SKM-1 (cell line): ENCODE data around the gene S1PR3.
A peak's percentile ranks its signal among the peaks of the same experiment; 100 is the strongest.

Source experiments
- DNase-seq: peaks from one replicate; lab custom pipeline; 2025; ENCODE audit not compliant: unreplicated experiment; lab: John Stamatoyannopoulos, UW

Gene S1PR3

GRCh38 chr9:88990729-88991065, 571 bp upstream of the S1PR3 start:
- DNase-seq = no peak

GRCh38 chr9:88992556-88992955, 1.3 kb downstream of the S1PR3 start:
- no peak for DNase-seq

DNA sequence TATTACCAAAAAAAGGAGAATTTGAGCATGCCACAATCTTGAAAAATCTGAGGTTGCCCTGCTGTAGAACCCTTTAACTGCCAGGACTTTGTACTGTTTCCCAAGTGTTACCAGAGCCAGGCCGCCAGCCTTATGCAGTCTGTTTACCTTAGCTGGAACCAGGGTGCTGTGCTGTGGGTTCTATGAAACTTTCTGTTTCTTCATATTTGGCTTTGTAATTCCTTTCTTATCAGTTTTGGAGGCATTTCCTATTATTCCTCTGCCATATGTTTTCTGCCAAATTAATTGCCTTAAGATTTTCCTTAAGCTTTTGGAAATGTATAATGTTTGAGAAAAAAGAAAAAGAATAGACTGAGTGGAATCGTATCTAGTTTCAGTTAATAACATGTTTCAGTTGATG, 2.1 kb downstream of the S1PR3 start:
- no peak for DNase-seq

DNA sequence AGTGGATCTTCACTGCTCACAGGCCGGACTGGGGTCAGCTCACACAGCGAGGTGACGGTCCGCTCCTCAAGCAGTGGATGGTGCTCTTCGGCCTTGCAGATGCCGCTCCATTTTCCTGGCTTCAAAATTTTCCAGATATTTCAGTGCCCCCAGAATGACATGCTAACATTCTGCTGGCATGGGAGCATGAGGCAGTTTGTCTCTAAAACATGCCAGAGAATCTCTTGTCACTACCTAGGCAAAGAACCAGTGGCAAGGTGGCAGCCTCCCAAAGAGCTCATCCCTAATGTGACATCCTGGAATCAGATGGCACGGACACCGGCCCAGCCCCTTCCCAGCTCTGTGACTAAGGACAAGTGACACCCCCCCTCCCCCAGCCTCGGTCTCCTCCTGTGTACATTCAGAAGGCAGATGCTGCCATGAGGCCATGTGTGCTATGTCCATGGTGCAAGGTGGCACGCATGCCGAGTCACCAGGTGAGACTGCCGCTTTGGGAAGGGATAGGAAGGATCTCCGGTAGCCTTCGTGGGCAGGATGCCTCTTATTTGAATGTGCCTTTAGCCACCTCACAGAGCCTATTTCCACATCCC, 2.7 kb downstream of the S1PR3 start:
- DNase-seq = no peak

DNA sequence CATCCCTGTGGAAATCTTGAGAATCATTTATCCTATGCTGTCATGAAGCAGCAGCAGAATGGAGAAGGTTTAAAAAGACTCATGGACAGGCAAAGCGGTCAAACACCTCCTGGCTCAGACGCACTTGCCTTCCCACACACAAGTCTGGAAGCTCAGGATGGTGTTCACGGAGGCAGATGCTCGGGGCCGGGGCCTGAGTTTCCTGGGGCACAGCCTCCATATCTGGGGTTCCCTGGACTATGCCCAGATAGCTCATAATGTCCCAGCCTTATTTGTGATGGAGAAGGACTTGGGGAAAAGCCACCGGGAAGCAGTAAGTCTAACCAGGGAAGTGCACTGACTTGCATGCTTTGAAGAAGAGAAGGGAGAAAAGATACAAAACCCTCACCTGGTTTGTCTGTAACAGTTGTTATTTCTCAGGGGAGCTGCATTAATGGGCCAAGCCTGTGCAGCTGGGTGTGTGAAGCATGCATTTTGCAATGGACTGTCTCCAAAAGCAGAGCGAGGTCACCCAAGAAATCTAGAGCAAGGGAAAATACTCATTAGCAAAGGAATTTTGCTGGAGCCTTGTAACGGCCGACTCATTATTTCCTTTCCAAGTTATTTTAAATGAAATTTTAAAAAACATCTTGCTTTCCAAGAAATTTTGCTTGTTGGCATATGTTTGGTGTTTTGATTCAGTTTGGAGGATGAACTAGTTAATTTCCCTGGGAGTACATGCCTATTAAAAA, 3.4 kb downstream of the S1PR3 start:
- DNase-seq = no peak

GRCh38 chr9:88995200-88995577, 3.9 kb downstream of the S1PR3 start:
- DNase-seq = no peak

DNA sequence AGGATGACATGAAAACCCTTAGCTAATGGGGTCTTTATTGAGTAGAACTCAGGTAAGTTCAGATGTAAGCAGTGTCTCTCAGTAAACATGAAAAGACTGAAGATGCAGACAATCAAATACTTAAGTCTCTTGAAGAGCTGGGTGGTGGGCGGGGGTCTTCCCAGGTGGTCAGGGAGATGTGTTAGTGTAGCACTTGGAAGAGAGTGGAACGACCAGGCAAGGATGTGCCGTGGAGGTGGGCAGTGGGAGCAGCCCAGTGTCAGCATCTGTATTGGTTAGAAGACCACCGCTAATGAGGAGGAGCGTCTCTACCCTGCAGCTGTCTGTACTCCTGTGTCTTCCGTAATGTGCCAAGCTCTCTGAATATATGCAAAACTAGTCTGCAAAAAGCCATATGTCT, 4.4 kb downstream of the S1PR3 start:
- no peak for DNase-seq

- no peak for DNase-seq
Observed at GRCh38 chr9:88996046-88996920, 5.0 kb downstream of the S1PR3 start.

DNA sequence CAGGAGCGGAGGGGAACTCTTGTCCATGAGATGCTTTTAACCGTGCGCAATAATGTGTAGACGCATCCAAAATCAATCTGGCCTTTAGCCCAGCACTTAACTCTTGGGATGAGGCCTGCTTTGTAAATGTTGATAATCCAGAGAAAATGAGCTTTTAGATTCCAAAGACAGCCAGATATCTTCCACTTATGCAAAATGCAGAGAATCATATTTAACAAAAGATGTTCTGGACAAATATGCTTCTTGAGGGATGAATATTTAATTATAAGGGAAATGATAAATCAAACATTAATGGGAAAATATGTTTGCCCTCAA, 5.6 kb downstream of the S1PR3 start:
- DNase-seq = no peak

DNA sequence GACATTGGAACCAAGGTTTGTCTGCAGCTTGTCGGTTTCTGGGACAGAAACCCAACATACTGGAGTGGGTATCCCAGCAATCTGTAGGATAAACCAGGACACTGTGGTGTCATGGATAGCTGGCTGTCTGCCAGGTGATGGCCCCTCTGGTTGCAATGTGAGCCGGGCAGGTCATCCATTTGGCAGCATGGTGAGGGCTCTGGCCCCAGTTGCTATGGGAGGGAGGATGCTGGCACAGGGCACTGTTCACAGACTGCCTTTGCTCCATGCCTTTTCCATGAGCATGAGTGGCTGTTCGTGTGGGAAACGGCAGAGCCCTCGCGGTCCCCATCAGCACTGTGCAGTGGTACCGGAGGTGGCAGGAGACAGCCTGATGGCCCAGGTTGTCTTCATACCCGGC, 6.4 kb downstream of the S1PR3 start:
- no peak for DNase-seq

GRCh38 chr9:88998503-88998902, 7.2 kb downstream of the S1PR3 start:
- DNase-seq = no peak

- no peak for DNase-seq
Observed at GRCh38 chr9:88998911-88999310, 7.6 kb downstream of the S1PR3 start.

DNA sequence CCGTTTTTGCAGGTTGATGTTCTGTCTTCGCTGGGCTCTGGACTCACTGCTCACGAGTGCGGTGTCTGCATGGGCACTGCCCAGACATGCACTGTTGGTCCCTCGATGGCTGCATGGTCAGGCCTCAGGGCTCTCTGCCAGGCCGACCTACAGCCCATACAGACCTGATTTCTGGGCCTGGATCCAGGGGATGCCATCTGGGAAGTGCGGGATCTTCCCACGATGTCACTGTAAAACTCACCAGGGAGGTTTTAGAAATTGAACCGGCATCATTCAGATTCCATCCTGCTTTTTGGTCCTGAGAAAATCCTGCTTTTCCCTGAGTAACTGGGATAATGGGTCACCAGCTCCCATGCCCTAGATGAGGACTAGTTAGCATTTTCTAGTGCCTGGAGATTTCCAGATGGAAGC, 9.1 kb downstream of the S1PR3 start:
- DNase-seq = no peak

- peak; percentile 45 for DNase-seq
Observed at GRCh38 chr9:89000973-89001916, 10.0 kb downstream of the S1PR3 start.

DNA sequence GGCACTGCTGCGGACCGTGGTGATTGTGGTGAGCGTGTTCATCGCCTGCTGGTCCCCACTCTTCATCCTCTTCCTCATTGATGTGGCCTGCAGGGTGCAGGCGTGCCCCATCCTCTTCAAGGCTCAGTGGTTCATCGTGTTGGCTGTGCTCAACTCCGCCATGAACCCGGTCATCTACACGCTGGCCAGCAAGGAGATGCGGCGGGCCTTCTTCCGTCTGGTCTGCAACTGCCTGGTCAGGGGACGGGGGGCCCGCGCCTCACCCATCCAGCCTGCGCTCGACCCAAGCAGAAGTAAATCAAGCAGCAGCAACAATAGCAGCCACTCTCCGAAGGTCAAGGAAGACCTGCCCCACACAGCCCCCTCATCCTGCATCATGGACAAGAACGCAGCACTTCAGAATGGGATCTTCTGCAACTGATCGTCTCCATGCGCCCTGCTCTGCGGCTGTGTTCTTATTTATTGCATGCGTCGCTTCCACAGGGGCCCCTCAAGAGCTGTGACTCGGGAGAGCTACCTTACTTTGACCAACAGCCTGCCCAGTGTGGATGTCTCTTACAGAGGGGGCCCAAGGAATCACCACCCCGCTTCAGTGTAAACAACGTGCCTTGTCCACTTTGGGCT, 10.8 kb downstream of the S1PR3 start:
- DNase-seq = no peak

DNA sequence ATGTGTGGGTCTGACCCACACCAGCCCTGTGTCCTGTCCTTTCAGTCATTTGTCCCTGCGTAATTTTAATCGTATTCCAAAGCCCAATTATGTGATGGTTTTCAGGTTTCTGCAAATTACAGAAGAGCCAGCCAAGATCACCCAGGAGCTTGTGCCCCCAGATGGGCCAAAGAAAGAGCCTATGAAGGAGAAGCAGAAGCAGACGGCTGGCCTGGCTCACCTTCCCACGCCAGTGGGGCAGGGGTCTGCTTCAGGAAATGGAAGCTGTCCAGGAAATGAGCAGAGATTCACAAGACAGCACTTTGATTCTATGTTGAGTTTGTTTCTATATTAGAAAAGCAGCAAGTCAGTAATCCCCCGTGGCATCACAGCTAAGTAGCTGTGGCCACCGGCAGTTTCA, 11.7 kb downstream of the S1PR3 start:
- no peak for DNase-seq

GRCh38 chr9:89005323-89005722, 14.1 kb downstream of the S1PR3 start:
- no peak for DNase-seq

DNA sequence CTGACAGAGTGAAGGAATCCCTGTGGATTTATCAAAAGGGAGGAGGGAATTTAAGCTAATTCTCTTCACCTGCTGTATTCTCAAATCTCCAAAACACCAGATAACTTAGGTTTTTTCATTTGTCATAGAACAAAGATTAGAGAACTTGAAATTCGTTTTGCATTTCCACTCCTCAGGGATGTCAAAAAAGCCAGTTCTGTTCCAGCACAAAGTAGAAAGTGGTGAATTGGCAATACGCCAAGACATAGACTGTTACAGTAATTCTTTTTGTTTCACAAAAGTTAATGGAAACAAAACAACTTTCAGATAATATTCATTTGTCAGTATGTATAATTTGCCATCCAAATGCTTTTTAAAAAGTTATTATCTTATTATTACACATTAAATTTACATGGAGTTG, 15.0 kb downstream of the S1PR3 start:
- DNase-seq = no peak

GRCh38 chr9:89006996-89007967, 16.0 kb downstream of the S1PR3 start:
- no peak for DNase-seq
